Activated T-helper 1 cell treated with Interleukin-2 at 50 U/mL for 16 hours (primary cell): Measurements from ENCODE around the gene SPPL2A.

Experiments used
- DNase-seq: peaks from one replicate; pipeline ENCODE4 v3.0.0-alpha.2; 2020; ENCODE audit warnings: low read depth

The SPPL2A gene

DNA sequence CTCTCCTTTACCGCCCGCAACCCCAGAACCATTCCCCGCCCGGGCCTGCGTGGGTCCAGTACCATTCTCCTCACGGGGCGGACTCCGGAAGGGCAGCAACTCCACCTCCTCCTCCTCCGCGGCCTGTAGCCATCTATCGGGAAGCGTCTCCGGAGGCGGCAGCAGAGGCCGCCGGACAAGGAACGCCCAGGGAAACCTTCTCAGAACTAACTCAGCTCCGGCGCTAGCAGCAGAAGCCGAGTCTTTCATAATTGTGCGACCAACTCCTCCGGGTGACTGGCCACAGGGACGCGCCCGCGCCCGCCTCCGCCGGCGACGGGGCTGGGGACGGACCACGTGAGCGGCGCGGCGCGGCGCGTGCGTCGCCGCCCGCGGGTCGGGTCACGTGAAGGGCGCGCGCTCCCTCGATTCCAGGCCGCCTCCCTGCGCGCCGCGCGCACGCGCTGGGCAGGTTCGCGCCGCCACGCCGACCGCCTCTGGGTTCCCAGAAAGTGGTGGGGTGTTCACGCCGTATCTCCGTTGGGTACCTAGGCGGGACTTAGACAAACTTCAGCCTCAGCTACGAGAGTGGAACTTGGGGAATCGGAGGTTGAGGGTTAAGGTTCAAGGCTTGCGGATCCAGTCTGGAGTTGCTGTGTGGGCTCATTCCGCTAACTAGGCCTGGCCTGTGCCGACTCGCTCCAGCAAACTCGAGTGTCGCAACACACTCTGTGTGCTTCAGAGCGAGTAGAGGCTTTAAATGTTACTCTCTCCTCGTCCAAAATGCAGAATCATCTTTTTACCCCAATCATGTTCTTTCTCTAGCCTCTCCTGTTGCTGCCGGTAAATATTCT, 78.8 kb downstream of the SPPL2A start, which contains the start of gene TRPM7:
TSS of gene TRPM7 (minus strand) at position 329 of the 833 bp plus-strand sequence. CDS start at position 65, 264 bp downstream.
- DNase-seq: peak; percentile 83

DNA sequence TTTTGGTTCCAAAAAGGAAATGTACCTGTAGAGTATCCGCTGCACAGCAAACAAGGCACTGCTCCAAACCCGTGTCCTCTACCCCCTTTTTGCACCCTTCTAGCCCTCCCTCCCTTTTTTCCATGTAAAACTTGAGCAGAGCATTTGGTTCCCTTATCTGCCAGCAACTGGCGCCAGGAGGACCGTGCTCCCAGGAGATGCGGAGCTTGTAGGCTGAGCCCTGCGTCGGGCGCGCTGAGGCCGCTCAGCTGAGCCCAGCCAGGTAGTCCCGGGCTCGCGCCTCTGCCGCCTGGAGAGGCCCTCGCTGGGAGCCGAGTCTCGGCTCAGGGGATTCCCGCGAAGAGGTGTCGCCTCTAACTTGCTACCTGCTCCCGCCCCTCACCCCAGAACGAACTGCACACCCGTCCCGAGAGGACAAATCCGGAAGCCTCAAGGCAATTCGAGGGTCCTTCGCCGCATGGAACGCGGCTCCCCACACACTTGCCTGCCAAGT, 79.5 kb downstream of the SPPL2A start:
- peak; percentile 44 for DNase-seq

GRCh38 chr15:50685191-50685975, 80.1 kb downstream of the SPPL2A start:
- DNase-seq: no peak

- no peak for DNase-seq
Observed at GRCh38 chr15:50681467-50681866, 84.0 kb downstream of the SPPL2A start.

- no peak for DNase-seq
Observed at GRCh38 chr15:50676799-50677483, 88.6 kb downstream of the SPPL2A start.

DNA sequence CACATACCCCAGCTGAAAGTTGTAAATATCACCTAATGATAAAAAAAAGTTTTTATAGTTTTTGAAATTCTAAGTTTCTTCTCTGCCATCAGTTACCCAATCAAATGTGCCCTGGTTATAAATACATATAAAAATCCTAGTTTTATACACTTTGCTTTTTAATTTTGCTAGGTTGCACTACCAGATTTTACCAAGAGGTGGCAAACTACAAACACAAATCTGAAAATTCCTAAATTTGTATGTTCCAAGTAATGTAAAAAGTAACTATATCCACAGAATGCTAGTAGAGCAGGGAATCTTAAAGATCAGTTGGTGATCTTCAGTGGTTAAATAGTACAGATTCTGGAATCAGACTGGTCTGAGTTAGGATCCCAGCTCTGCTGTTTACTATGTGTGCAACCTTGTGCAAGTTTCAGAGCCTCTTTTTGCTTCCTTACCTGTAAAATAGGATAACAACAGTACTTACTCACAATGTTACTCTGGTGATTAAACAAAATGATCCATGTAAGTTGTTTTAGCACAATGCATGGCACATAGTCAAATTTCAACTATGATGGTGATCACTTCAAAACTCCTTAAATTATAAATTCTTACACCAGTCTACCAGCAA, 89.9 kb downstream of the SPPL2A start:
- no peak for DNase-seq

DNA sequence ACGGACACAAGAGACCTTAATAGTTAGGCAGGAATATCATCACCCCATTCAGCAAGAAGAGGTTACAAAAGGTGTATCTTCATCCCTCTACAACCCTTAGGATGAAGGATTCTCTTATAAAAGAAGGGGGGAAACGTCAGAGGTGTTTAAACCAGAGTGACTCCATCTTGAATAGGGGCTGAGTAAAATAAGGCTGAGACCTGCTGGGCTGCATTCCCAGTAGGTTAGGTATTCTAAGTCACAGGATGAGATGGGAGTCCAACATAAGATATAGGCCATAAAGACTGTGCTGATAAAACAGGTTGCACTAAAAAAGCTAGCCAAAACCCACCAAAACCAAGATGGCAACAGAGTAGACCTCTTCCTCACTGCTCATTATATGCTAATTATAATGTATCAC, 95.4 kb downstream of the SPPL2A start:
- DNase-seq: no peak

GRCh38 chr15:50669611-50670010, 95.9 kb downstream of the SPPL2A start:
- DNase-seq: no peak

GRCh38 chr15:50665938-50666337, 99.6 kb downstream of the SPPL2A start:
- DNase-seq: no peak

DNA sequence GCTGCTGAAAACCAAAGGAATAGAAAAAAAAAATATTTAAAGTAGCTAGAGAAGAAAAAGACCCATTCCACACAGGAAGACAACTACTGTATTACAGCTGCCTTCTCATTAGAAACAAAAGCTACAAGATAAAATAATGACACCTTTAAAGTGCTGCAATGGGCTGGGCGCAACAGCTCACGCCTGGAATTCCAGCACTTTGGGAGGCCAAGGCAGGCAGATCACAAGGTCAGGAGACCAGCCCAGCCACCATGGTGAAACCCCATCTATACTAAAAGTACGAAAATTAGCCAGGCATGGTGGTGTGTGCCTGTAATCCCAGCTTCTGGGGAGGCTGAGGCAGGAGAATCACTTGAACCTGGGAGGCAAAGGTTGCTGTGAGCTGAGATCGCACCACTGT, 110.0 kb downstream of the SPPL2A start:
- DNase-seq: no peak

GRCh38 chr15:50653156-50653743, 112.3 kb downstream of the SPPL2A start:
- DNase-seq: no peak

- DNase-seq: no peak
Observed at GRCh38 chr15:50652671-50653070, 112.8 kb downstream of the SPPL2A start.
